Activated naive CD4-positive, alpha-beta T cell treated with anti-CD3 and anti-CD28 coated beads, Interleukin-2, amount 50 U/mL, for 72 hours (primary cell): ENCODE data around the gene NUP205. TPM values are rescaled to one million over a fixed set of nuclear protein-coding genes. Genes with fewer than 3 reads are reported as not detected.
"Not testable (repeated sequence)": the region's sequence is repeated elsewhere in the genome, so short reads cannot be mapped to it uniquely, and the experiment has no call there.

Experiments used
- ATAC-seq, 2 donors: fragments of 150-1000 bp; cut with Tn5 transposase; 2 replicates each; pipeline ENCODE4 v1.10.0; 2021; ENCODE audit warnings: mild to moderate bottlenecking in 2 of 2, moderate library complexity in 2 of 2
- DNase-seq, 2 donors: peaks; one replicate each; pipeline ENCODE4 v3.0.0; 2021 to 2022; ENCODE audit warnings: low spot score in 2 of 2
- H3K27ac Mint-ChIP-seq, 2 donors: one replicate each; pipeline ENCODE4 v1.8.0; 2022; ENCODE audit warnings: mild to moderate bottlenecking in 2 of 2, mixed read lengths in 2 of 2
- H3K36me3 Mint-ChIP-seq, 2 donors: one replicate each; pipeline ENCODE4 v1.8.0; 2022; ENCODE audit warnings: mixed read lengths in 2 of 2
- H3K9me3 Mint-ChIP-seq, 2 donors: one replicate each; pipeline ENCODE4 v1.8.0; 2022; ENCODE audit warnings: mixed read lengths in 2 of 2
- total RNA-seq, 2 donors: library from RNA; stranded (reverse); gene quantifications; one replicate each; pipeline ENCODE4 v1.2.3, GENCODE V29; 2022

NUP205 gene
- total RNA-seq, 2 donors from 2014 or later = 61.5 to 156 TPM

- no peaks in the 10 kb centered on the region for H3K9me3 Mint-ChIP-seq
- ATAC-seq = no peak
- H3K36me3 Mint-ChIP-seq = peaks cover 0 to 4% of the 10 kb centered on the region in 2 donors
- no peak for DNase-seq
- no peak overlapping the region for H3K27ac Mint-ChIP-seq
Measured at GRCh38 chr7:135597181-135597925, 39.6 kb downstream of the NUP205 start.

- no peaks in the 10 kb centered on the region for H3K9me3 Mint-ChIP-seq
- no peak overlapping the region for H3K27ac Mint-ChIP-seq
- H3K36me3 Mint-ChIP-seq = peaks cover 0 to 6% of the 10 kb centered on the region in 2 donors
- DNase-seq = no peak
- ATAC-seq = no peak
Measured at GRCh38 chr7:135597926-135598305, 40.2 kb downstream of the NUP205 start.

- H3K27ac Mint-ChIP-seq = no peak overlapping the region
- no peaks in the 10 kb centered on the region for H3K9me3 Mint-ChIP-seq
- peaks cover 0 to 9% of the 10 kb centered on the region in 2 donors for H3K36me3 Mint-ChIP-seq
- ATAC-seq = no peak
- no peak for DNase-seq
Measured at GRCh38 chr7:135599471-135599870, 41.8 kb downstream of the NUP205 start.

GRCh38 chr7:135600226-135600625, 42.5 kb downstream of the NUP205 start:
- Mint-ChIP-seq H3K9me3 (no peaks in the 10 kb centered on the region), H3K36me3 (peaks cover under 1 to 11% of the 10 kb centered on the region in 2 donors), H3K27ac (peak overlapping the region in 1 of 2 donors; percentile 50)
- ATAC-seq (no peak), DNase-seq (no peak)

GRCh38 chr7:135601182-135601581, 43.5 kb downstream of the NUP205 start:
- ATAC-seq = peak in 1 of 2 donors; percentile 90
- no peak for DNase-seq
- Mint-ChIP-seq H3K9me3 (no peaks in the 10 kb centered on the region), H3K36me3 (peaks cover 5 to 11% of the 10 kb centered on the region in 2 donors), H3K27ac (peak overlapping the region in 1 of 2 donors; percentile 19)

- no peaks in the 10 kb centered on the region for H3K9me3 Mint-ChIP-seq
- H3K36me3 Mint-ChIP-seq = peaks cover 10 to 16% of the 10 kb centered on the region in 2 donors
- ATAC-seq (no peak), DNase-seq (no peak)
- H3K27ac Mint-ChIP-seq = no peak overlapping the region
Measured at GRCh38 chr7:135602304-135602703, 44.6 kb downstream of the NUP205 start.

- H3K9me3 Mint-ChIP-seq = no peaks in the 10 kb centered on the region
- no peak for DNase-seq
- peaks cover 0 to 8% of the 10 kb centered on the region in 2 donors for H3K36me3 Mint-ChIP-seq
- ATAC-seq = no peak
- no peak overlapping the region for H3K27ac Mint-ChIP-seq
Measured at GRCh38 chr7:135616136-135616535, 58.4 kb downstream of the NUP205 start.

- Mint-ChIP-seq H3K9me3 (no peaks in the 10 kb centered on the region), H3K36me3 (peaks cover 0 to 8% of the 10 kb centered on the region in 2 donors), H3K27ac (no peak overlapping the region)
- ATAC-seq = no peak
- no peak for DNase-seq
Measured at GRCh38 chr7:135617781-135618180, 60.1 kb downstream of the NUP205 start.

- Mint-ChIP-seq H3K9me3 (no peaks in the 10 kb centered on the region), H3K36me3 (peaks cover 0 to 8% of the 10 kb centered on the region in 2 donors), H3K27ac (no peak overlapping the region)
- DNase-seq (no peak), ATAC-seq (no peak)
Measured at GRCh38 chr7:135618510-135618909, 60.8 kb downstream of the NUP205 start.

GRCh38 chr7:135620447-135620846, 62.7 kb downstream of the NUP205 start:
- DNase-seq (no peak), ATAC-seq (no peak)
- H3K27ac Mint-ChIP-seq = no peak overlapping the region
- H3K36me3 Mint-ChIP-seq = peaks cover 0 to 17% of the 10 kb centered on the region in 2 donors
- H3K9me3 Mint-ChIP-seq = no peaks in the 10 kb centered on the region

GRCh38 chr7:135620980-135621850, 63.5 kb downstream of the NUP205 start:
- H3K36me3 Mint-ChIP-seq = peaks cover 0 to 17% of the 10 kb centered on the region in 2 donors
- DNase-seq (no peak), ATAC-seq (no peak)
- H3K9me3 Mint-ChIP-seq = no peaks in the 10 kb centered on the region
- no peak overlapping the region for H3K27ac Mint-ChIP-seq

GRCh38 chr7:135634191-135634878, 76.6 kb downstream of the NUP205 start:
- Mint-ChIP-seq H3K27ac (no peak overlapping the region), H3K36me3 (peaks cover 5 to 43% of the 10 kb centered on the region in 2 donors), H3K9me3 (no peaks in the 10 kb centered on the region)
- ATAC-seq = no peak
- no peak for DNase-seq

- not testable (repeated sequence) for H3K27ac Mint-ChIP-seq, ATAC-seq, H3K9me3 Mint-ChIP-seq, DNase-seq
- peaks cover 5 to 24% of the 10 kb centered on the region in 2 donors for H3K36me3 Mint-ChIP-seq
Measured at GRCh38 chr7:135639690-135640089, 82.0 kb downstream of the NUP205 start.

GRCh38 chr7:135644154-135644553, 86.4 kb downstream of the NUP205 start:
- Mint-ChIP-seq H3K27ac (peak overlapping the region in 1 of 2 donors; percentile 53), H3K36me3 (peaks cover 0 to 7% of the 10 kb centered on the region in 2 donors), H3K9me3 (no peaks in the 10 kb centered on the region)
- no peak for DNase-seq
- no peak for ATAC-seq

- ATAC-seq (no peak), DNase-seq (no peak)
- Mint-ChIP-seq H3K9me3 (no peaks in the 10 kb centered on the region), H3K36me3 (peaks cover 0 to 7% of the 10 kb centered on the region in 2 donors), H3K27ac (no peak overlapping the region)
Measured at GRCh38 chr7:135644729-135645128, 87.0 kb downstream of the NUP205 start.

- DNase-seq (no peak), ATAC-seq (peak in 1 of 2 donors; percentile 34)
- peak overlapping the region in 1 of 2 donors; percentile 16 for H3K27ac Mint-ChIP-seq
- H3K36me3 Mint-ChIP-seq = peaks cover 0 to 7% of the 10 kb centered on the region in 2 donors
- no peaks in the 10 kb centered on the region for H3K9me3 Mint-ChIP-seq
Measured at GRCh38 chr7:135645296-135645904, 87.7 kb downstream of the NUP205 start.
